Measurements from ENCODE around the gene KLF4.

The KLF4 gene

DNA sequence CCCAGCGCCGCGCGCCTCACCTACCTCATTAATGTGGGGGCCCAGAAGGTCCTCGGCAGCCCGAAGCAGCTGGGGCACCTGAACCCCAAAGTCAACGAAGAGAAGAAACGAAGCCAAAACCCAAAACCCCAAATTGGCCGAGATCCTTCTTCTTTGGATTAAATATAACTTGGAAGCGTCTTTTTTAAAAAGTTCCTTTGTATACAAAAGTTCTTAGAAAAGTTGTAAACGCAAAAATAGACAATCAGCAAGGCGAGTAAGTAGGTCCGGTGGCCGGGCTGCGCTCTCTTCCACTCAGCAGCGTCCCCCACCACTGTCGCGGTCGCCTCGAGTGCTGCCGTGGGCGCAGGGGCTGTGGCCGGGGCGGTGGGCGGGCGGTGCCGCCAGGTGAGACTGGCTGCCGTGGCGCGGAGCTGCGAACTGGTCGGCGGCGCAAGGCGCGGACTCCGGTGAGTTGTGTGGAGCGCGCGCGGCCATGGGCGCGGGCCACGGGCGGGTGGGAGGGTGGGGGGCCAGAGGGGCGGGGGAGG, 360 bp downstream of the KLF4 start:
- Histone ChIP-seq H3K4me3 (ENCODE audit: low read depth, low read length) (peak overlapping the region; percentile 89), H2AK5ac (ENCODE audit: low read length) (no peak overlapping the region), H3K4me1 (ENCODE audit: control insufficient read depth in 1 of 2, insufficient read depth in 2 of 2, low read length in 2 of 2) (peaks cover 14 to 29% of the 10 kb centered on the region in 2 experiments), H3K79me2 (ENCODE audit: control insufficient read depth, insufficient read depth, low read length, poor library complexity) (peaks cover 6% of the 10 kb centered on the region), H4K8ac (ENCODE audit: low read depth, low read length) (no peak overlapping the region), H3K18ac (ENCODE audit: low read length) (peak overlapping the region; percentile 40), H2BK5ac (ENCODE audit: low read depth, low read length, poor library complexity) (no peak overlapping the region), H3K4me2 (ENCODE audit: low read length) (peak overlapping the region; percentile 87), H3K9ac (ENCODE audit: low read length) (peak overlapping the region; percentile 77), H3K23ac (ENCODE audit: low read length) (no peak overlapping the region), H2BK120ac (ENCODE audit: insufficient read depth, low read length, poor library complexity) (no peak overlapping the region), H3K4ac (ENCODE audit: low read depth, low read length) (no peak overlapping the region), H3K14ac (ENCODE audit: low read length) (peak overlapping the region; percentile 21), H3K36me3 (ENCODE audit: control insufficient read depth in 1 of 2, insufficient read depth in 2 of 2, low read length in 2 of 2) (peaks cover 11 to 13% of the 10 kb centered on the region in 2 experiments), H3K9me3 (ENCODE audit: insufficient read depth, low read depth, low read length) (no peaks in the 10 kb centered on the region), H4K91ac (ENCODE audit: low read depth, low read length) (no peak overlapping the region), H3K27ac (ENCODE audit: low read depth, low read length) (no peak overlapping the region), H2AFZ (ENCODE audit: insufficient read depth, low read length, poor library complexity) (peak overlapping the region; percentile 53), H4K12ac (ENCODE audit: low read depth, low read length) (no peak overlapping the region), H3K79me1 (ENCODE audit: low read length) (peaks cover 18% of the 10 kb centered on the region), H3K27me3 (ENCODE audit: insufficient read depth, low read length) (peaks cover 13% of the 10 kb centered on the region), H2BK12ac (ENCODE audit: low read length) (no peak overlapping the region)
- no CpG with 5 or more reads among the region's 46 CpGs for WGBS (ENCODE audit: extremely low coverage, insufficient coverage, insufficient read length)
- DNase-seq = no peak

GRCh38 chr9:107488375-107489143, 1.0 kb downstream of the KLF4 start:
- Histone ChIP-seq H3K14ac (ENCODE audit: low read length) (peak overlapping the region; percentile 16), H2BK12ac (ENCODE audit: low read length) (no peak overlapping the region), H3K18ac (ENCODE audit: low read length) (peak overlapping the region; percentile 40), H4K91ac (ENCODE audit: low read depth, low read length) (no peak overlapping the region), H2AK5ac (ENCODE audit: low read length) (no peak overlapping the region), H3K27me3 (ENCODE audit: insufficient read depth, low read length) (peaks cover 13% of the 10 kb centered on the region), H3K79me1 (ENCODE audit: low read length) (peaks cover 18% of the 10 kb centered on the region), H4K8ac (ENCODE audit: low read depth, low read length) (no peak overlapping the region), H3K36me3 (ENCODE audit: control insufficient read depth in 1 of 2, insufficient read depth in 2 of 2, low read length in 2 of 2) (peaks cover 11 to 13% of the 10 kb centered on the region in 2 experiments), H3K79me2 (ENCODE audit: control insufficient read depth, insufficient read depth, low read length, poor library complexity) (peaks cover 6% of the 10 kb centered on the region), H3K4me1 (ENCODE audit: control insufficient read depth in 1 of 2, insufficient read depth in 2 of 2, low read length in 2 of 2) (peaks cover 14 to 29% of the 10 kb centered on the region in 2 experiments), H3K9ac (ENCODE audit: low read length) (peak overlapping the region; percentile 71), H2BK120ac (ENCODE audit: insufficient read depth, low read length, poor library complexity) (no peak overlapping the region), H3K4me2 (ENCODE audit: low read length) (peak overlapping the region; percentile 87), H2BK5ac (ENCODE audit: low read depth, low read length, poor library complexity) (no peak overlapping the region), H3K27ac (ENCODE audit: low read depth, low read length) (no peak overlapping the region), H3K4me3 (ENCODE audit: low read depth, low read length) (peak overlapping the region; percentile 89), H3K23ac (ENCODE audit: low read length) (no peak overlapping the region), H3K9me3 (ENCODE audit: insufficient read depth, low read depth, low read length) (no peaks in the 10 kb centered on the region), H4K12ac (ENCODE audit: low read depth, low read length) (no peak overlapping the region), H3K4ac (ENCODE audit: low read depth, low read length) (peak overlapping the region; percentile 17), H2AFZ (ENCODE audit: insufficient read depth, low read length, poor library complexity) (peak overlapping the region; percentile 53)
- no CpG with 5 or more reads among the region's 80 CpGs for WGBS (ENCODE audit: extremely low coverage, insufficient coverage, insufficient read length)
- peak; percentile 54 to 68 for DNase-seq

DNA sequence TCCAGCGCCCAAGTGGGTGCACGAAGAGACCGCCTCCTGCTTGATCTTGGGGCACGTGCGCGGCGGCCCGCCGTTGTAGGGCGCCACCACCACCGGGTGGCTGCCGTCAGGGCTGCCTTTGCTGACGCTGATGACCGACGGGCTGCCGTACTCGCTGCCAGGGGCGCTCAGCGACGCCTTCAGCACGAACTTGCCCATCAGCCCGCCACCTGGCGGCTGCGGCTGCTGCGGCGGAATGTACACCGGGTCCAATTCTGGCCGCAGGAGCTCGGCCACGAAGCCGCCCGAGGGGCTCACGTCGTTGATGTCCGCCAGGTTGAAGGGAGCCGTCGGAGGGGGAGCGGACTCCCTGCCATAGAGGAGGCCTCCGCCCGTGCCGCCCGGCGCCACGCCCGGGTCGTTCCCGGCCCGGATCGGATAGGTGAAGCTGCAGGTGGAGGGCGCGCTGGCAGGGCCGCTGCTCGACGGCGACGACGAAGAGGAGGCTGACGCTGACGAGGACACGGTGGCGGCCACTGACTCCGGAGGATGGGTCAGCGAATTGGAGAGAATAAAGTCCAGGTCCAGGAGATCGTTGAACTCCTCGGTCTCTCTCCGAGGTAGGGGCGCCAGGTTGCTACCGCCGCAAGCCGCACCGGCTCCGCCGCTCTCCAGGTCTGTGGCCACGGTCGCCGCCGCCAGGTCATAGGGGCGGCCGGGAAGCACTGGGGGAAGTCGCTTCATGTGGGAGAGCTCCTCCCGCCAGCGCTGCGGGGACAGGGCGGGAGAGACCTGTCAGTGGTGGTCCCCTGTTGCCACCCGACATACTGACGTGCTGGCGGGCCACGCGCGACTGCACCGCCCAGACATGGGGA, 1.8 kb downstream of the KLF4 start:
- H2AK5ac ChIP-seq (ENCODE audit: low read length) = no peak overlapping the region
- DNase-seq = peak; percentile 39 to 64
- peaks cover 18% of the 10 kb centered on the region for H3K79me1 ChIP-seq (ENCODE audit: low read length)
- H3K36me3 ChIP-seq (ENCODE audit: control insufficient read depth in 1 of 2, insufficient read depth in 2 of 2, low read length in 2 of 2) = peaks cover 11 to 13% of the 10 kb centered on the region in 2 experiments
- H3K4me2 ChIP-seq (ENCODE audit: low read length) = peak overlapping the region; percentile 87
- H3K4me1 ChIP-seq (ENCODE audit: control insufficient read depth in 1 of 2, insufficient read depth in 2 of 2, low read length in 2 of 2) = peaks cover 14 to 29% of the 10 kb centered on the region in 2 experiments
- H3K27me3 ChIP-seq (ENCODE audit: insufficient read depth, low read length) = peaks cover 13% of the 10 kb centered on the region
- H3K27ac ChIP-seq (ENCODE audit: low read depth, low read length) = no peak overlapping the region
- H3K4ac ChIP-seq (ENCODE audit: low read depth, low read length) = no peak overlapping the region
- H3K9ac ChIP-seq (ENCODE audit: low read length) = no peak overlapping the region
- no peak overlapping the region for H4K12ac ChIP-seq (ENCODE audit: low read depth, low read length)
- peak overlapping the region; percentile 40 for H3K18ac ChIP-seq (ENCODE audit: low read length)
- peaks cover 6% of the 10 kb centered on the region for H3K79me2 ChIP-seq (ENCODE audit: control insufficient read depth, insufficient read depth, low read length, poor library complexity)
- H2AFZ ChIP-seq (ENCODE audit: insufficient read depth, low read length, poor library complexity) = no peak overlapping the region
- no peak overlapping the region for H3K14ac ChIP-seq (ENCODE audit: low read length)
- no peak overlapping the region for H4K91ac ChIP-seq (ENCODE audit: low read depth, low read length)
- H4K8ac ChIP-seq (ENCODE audit: low read depth, low read length) = no peak overlapping the region
- no peak overlapping the region for H2BK120ac ChIP-seq (ENCODE audit: insufficient read depth, low read length, poor library complexity)
- peak overlapping the region; percentile 89 for H3K4me3 ChIP-seq (ENCODE audit: low read depth, low read length)
- no peak overlapping the region for H2BK5ac ChIP-seq (ENCODE audit: low read depth, low read length, poor library complexity)
- no peak overlapping the region for H2BK12ac ChIP-seq (ENCODE audit: low read length)
- WGBS (ENCODE audit: extremely low coverage, insufficient coverage, insufficient read length) = no CpG with 5 or more reads among the region's 91 CpGs
- no peak overlapping the region for H3K23ac ChIP-seq (ENCODE audit: low read length)
- no peaks in the 10 kb centered on the region for H3K9me3 ChIP-seq (ENCODE audit: insufficient read depth, low read depth, low read length)

GRCh38 chr9:107486674-107487520, 2.7 kb downstream of the KLF4 start:
- no peak overlapping the region for H3K18ac ChIP-seq (ENCODE audit: low read length)
- peaks cover 14 to 29% of the 10 kb centered on the region in 2 experiments for H3K4me1 ChIP-seq (ENCODE audit: control insufficient read depth in 1 of 2, insufficient read depth in 2 of 2, low read length in 2 of 2)
- H4K12ac ChIP-seq (ENCODE audit: low read depth, low read length) = no peak overlapping the region
- no peak overlapping the region for H3K27ac ChIP-seq (ENCODE audit: low read depth, low read length)
- H3K9me3 ChIP-seq (ENCODE audit: insufficient read depth, low read depth, low read length) = no peaks in the 10 kb centered on the region
- peaks cover 18% of the 10 kb centered on the region for H3K79me1 ChIP-seq (ENCODE audit: low read length)
- no peak overlapping the region for H2BK12ac ChIP-seq (ENCODE audit: low read length)
- H2BK5ac ChIP-seq (ENCODE audit: low read depth, low read length, poor library complexity) = no peak overlapping the region
- H2BK120ac ChIP-seq (ENCODE audit: insufficient read depth, low read length, poor library complexity) = no peak overlapping the region
- H2AK5ac ChIP-seq (ENCODE audit: low read length) = no peak overlapping the region
- H3K36me3 ChIP-seq (ENCODE audit: control insufficient read depth in 1 of 2, insufficient read depth in 2 of 2, low read length in 2 of 2) = peaks cover 11 to 13% of the 10 kb centered on the region in 2 experiments
- H4K91ac ChIP-seq (ENCODE audit: low read depth, low read length) = no peak overlapping the region
- H3K79me2 ChIP-seq (ENCODE audit: control insufficient read depth, insufficient read depth, low read length, poor library complexity) = peaks cover 6% of the 10 kb centered on the region
- no peak overlapping the region for H3K4ac ChIP-seq (ENCODE audit: low read depth, low read length)
- no peak overlapping the region for H2AFZ ChIP-seq (ENCODE audit: insufficient read depth, low read length, poor library complexity)
- no peak overlapping the region for H3K14ac ChIP-seq (ENCODE audit: low read length)
- DNase-seq = peak in 1 of 2 donors; percentile 42
- no peak overlapping the region for H4K8ac ChIP-seq (ENCODE audit: low read depth, low read length)
- H3K4me3 ChIP-seq (ENCODE audit: low read depth, low read length) = peak overlapping the region; percentile 89
- H3K27me3 ChIP-seq (ENCODE audit: insufficient read depth, low read length) = peaks cover 13% of the 10 kb centered on the region
- no peak overlapping the region for H3K9ac ChIP-seq (ENCODE audit: low read length)
- no CpG with 5 or more reads among the region's 31 CpGs for WGBS (ENCODE audit: extremely low coverage, insufficient coverage, insufficient read length)
- H3K4me2 ChIP-seq (ENCODE audit: low read length) = peak overlapping the region; percentile 87
- no peak overlapping the region for H3K23ac ChIP-seq (ENCODE audit: low read length)

Data from trophoblast cell (in vitro differentiated cells and primary cell).